B cell (primary cell): ENCODE results near the gene IL17RA. TPM values are rescaled to one million over a fixed set of nuclear protein-coding genes. Genes with fewer than 3 reads are reported as not detected.
A peak's percentile ranks its signal among the peaks of the same experiment; 100 is the strongest.

Experiments
- ATAC-seq: fragments of 200-7000 bp; cut with Tn5 transposase; one replicate; pipeline ENCODE4 v1.10.0; 2021; ENCODE audit warnings: low read depth, mild to moderate bottlenecking, moderate number of reproducible peaks, moderate library complexity
- CTCF ChIA-PET: fragments of 350-600 bp; sonication (Branson Sonifier 250); formaldehyde crosslinking; loops from one replicate; lab custom pipeline; 2021; ENCODE audit warnings: antibody characterized with exemption, inconsistent platforms; lab: Charles Lee
- POLR2A ChIA-PET: fragments of 350-600 bp; sonication (Branson Sonifier 250); formaldehyde crosslinking; loops from one replicate; lab custom pipeline; 2021; ENCODE audit warnings: antibody characterized with exemption; lab: Charles Lee
- DNase-seq: peaks from one replicate; pipeline ENCODE4 v3.0.0; 2013
- H2AFZ ChIP-seq: 2 replicates; pipeline ENCODE4 v1.6.1; 2012; ENCODE audit warnings: mild to moderate bottlenecking, low read depth, low read length; ENCODE audit not compliant: insufficient read depth, poor library complexity, severe bottlenecking
- H3K27ac ChIP-seq, 2 donors: 1 replicate in 1 of 2; 2 replicates in 1 of 2; pipeline ENCODE4 v1.5.1; 2012 to 2013; ENCODE audit warnings: low read length in 2 of 2, mild to moderate bottlenecking in 2 of 2, moderate library complexity in 1 of 2
- H3K27me3 ChIP-seq, 4 experiments: fragments of 200-600 bp in 1 of 4; sonication (generic) in 1 of 4; replicated peaks in 1 of 4; 1 replicate in 2 of 4; 2 replicates in 2 of 4; pipeline versions ENCODE4 v1.6.1 to v1.7.0; 2013 to 2016; ENCODE audit warnings: low read length in 3 of 4, mild to moderate bottlenecking in 2 of 4, mixed read lengths in 1 of 4, moderate library complexity in 1 of 4; ENCODE audit not compliant: insufficient read depth in 4 of 4, control insufficient read depth in 3 of 4; ENCODE audit errors: control extremely low read depth in 1 of 4
- H3K36me3 ChIP-seq, 2 experiments: replicated peaks in 1 of 2; 1 replicate in 1 of 2; 2 replicates in 1 of 2; pipeline versions ENCODE4 v1.6.1 to v1.7.1; 2013; ENCODE audit warnings: low read length in 1 of 2; ENCODE audit not compliant: insufficient read depth in 2 of 2, control insufficient read depth in 1 of 2; ENCODE audit errors: control extremely low read depth in 1 of 2, extremely low read depth in 1 of 2
- H3K4me1 ChIP-seq, 2 donors: fragments of 200-600 bp in 1 of 2; sonication (generic) in 1 of 2; 1 replicate in 1 of 2; 2 replicates in 1 of 2; pipeline versions ENCODE4 v1.5.1 to v1.6.1; 2013 to 2017; ENCODE audit warnings: low read length in 2 of 2; ENCODE audit not compliant: control insufficient read depth in 2 of 2, insufficient read depth in 2 of 2
- H3K4me2 ChIP-seq: replicated peaks from 2 replicates; pipeline ENCODE3; 2012; ENCODE audit warnings: mild to moderate bottlenecking, low read depth, low read length; ENCODE audit not compliant: poor library complexity, severe bottlenecking
- H3K4me3 ChIP-seq, 5 experiments: fragments of 200-600 bp in 1 of 5; sonication (generic) in 1 of 5; 1 replicate in 3 of 5; 2 replicates in 2 of 5; pipeline versions ENCODE4 v1.5.1 to v1.7.0; 2011 to 2016; ENCODE audit warnings: low read length in 4 of 5, mild to moderate bottlenecking in 4 of 5, low read depth in 2 of 5, control low read depth in 1 of 5, moderate library complexity in 1 of 5; ENCODE audit not compliant: insufficient read depth in 1 of 5; ENCODE audit errors: control extremely low read depth in 1 of 5, extremely low read depth in 1 of 5
- H3K79me2 ChIP-seq: fragments of 200-600 bp; sonication (generic); one replicate; pipeline ENCODE4 v1.6.0; 2016; ENCODE audit warnings: low read length; ENCODE audit not compliant: control insufficient read depth, insufficient read depth
- H3K9ac ChIP-seq: fragments of 200-600 bp; sonication (generic); 2 replicates; pipeline ENCODE4 v1.6.1; 2017; ENCODE audit warnings: mild to moderate bottlenecking, low read length, moderate library complexity
- H3K9me3 ChIP-seq, 3 donors: one replicate each; pipeline versions ENCODE4 v1.6.1 to v1.7.1; 2013; ENCODE audit warnings: low read length in 2 of 3; ENCODE audit not compliant: control insufficient read depth in 2 of 3, insufficient read depth in 1 of 3; ENCODE audit errors: control extremely low read depth in 1 of 3
- H4K20me1 ChIP-seq: 2 replicates; pipeline ENCODE4 v1.6.0; 2012; ENCODE audit warnings: mild to moderate bottlenecking, low read length; ENCODE audit not compliant: insufficient read depth, control insufficient read depth, poor library complexity, severe bottlenecking
- H3K27ac Mint-ChIP-seq: one replicate; pipeline ENCODE4 v1.8.0; 2021; ENCODE audit warnings: mixed read lengths
- H3K27me3 Mint-ChIP-seq: one replicate; pipeline ENCODE4 v1.8.0; 2021; ENCODE audit warnings: mixed read lengths
- H3K4me1 Mint-ChIP-seq: one replicate; pipeline ENCODE4 v1.8.0; 2021; ENCODE audit warnings: mixed read lengths
- H3K4me3 Mint-ChIP-seq: one replicate; pipeline ENCODE4 v1.8.0; 2021; ENCODE audit warnings: mixed read lengths
- H3K9me3 Mint-ChIP-seq: one replicate; pipeline ENCODE4 v1.8.0; 2022; ENCODE audit warnings: mixed read lengths; ENCODE audit not compliant: insufficient read depth
- CTCF ChIP-seq: fragments of 200-600 bp; IDR thresholded peaks from one replicate; pipeline ENCODE4 v1.8.0; 2022; ENCODE audit warnings: antibody characterized with exemption, mild to moderate bottlenecking
- EZH2 ChIP-seq: IDR thresholded peaks from 2 replicates; pipeline ENCODE4 v1.6.1; 2012; ENCODE audit warnings: borderline replicate concordance, low read depth, mild to moderate bottlenecking, moderate library complexity, low read length; ENCODE audit not compliant: insufficient read depth, poor library complexity, severe bottlenecking
- WGBS: methylation state at CpG from one replicate; pipeline ENCODE4 v1.1.5; 2013; ENCODE audit warnings: missing lambda C conversion rate; ENCODE audit not compliant: insufficient coverage; 5-methylcytosine and 5-hydroxymethylcytosine counted together
- intact Hi-C: fragments of 100-400 bp; cut with micrococcal nuclease; formaldehyde crosslinking; loops from one replicate; pipeline ENCODE4 v1.10.0; 2022
- polyA plus RNA-seq: library from polyadenylated mRNA; depleted of rRNA; stranded (reverse); fragments of >200 nt; gene quantifications from 2 replicates; pipeline ENCODE4 v1.2.3, GENCODE V29; 2012
- total RNA-seq, 2 donors: library from RNA; stranded (reverse); fragments of 120-200 nt in 1 of 2; gene quantifications; 1 replicate in 1 of 2; 2 replicates in 1 of 2; pipeline versions ENCODE4 v1.2.3 to v1.2.4, GENCODE V29; 2013 to 2022

Gene IL17RA
- total and polyA plus RNA-seq, 2 donors (not counting 1 experiment from before 2014, with no cell fraction given), result 8.1 to 24.6 TPM

- no peak overlapping the region for H3K9ac ChIP-seq
- H2AFZ ChIP-seq, result no peak overlapping the region
- CTCF ChIA-PET, result interaction anchor here (0.6 kb wide), 1 partner anchor 37 kb away, joined by 3 read pairs; no protein-coding TSS in a partner anchor
- Mint-ChIP-seq H3K27me3 (no peaks in the 10 kb centered on the region), H3K4me3 (peak overlapping the region; percentile 47), H3K27ac (peak overlapping the region; percentile 46), H3K4me1 (peaks cover 25% of the 10 kb centered on the region), H3K9me3 (no peaks in the 10 kb centered on the region)
- ATAC-seq (peak; percentile 41), DNase-seq (peak; percentile 40)
- intact Hi-C loops, result no loop called here
- TF ChIP-seq CTCF (no peak), EZH2 (no peak)
- POLR2A ChIA-PET, result no interaction called here
- peaks cover 1 to 46% of the 10 kb centered on the region in 2 experiments for H3K36me3 ChIP-seq
- peaks cover 23 to 26% of the 10 kb centered on the region in 2 donors for H3K4me1 ChIP-seq
- H3K27me3 ChIP-seq, result no peaks in the 10 kb centered on the region
- 3% methylated on average over 5 of the region's 7 CpGs for WGBS
- no peaks in the 10 kb centered on the region for H3K9me3 ChIP-seq
- no peak overlapping the region for H3K27ac ChIP-seq
- peaks cover 32% of the 10 kb centered on the region for H4K20me1 ChIP-seq
- peaks cover 27% of the 10 kb centered on the region for H3K79me2 ChIP-seq
- H3K4me2 ChIP-seq, result peak overlapping the region; percentile 42
- H3K4me3 ChIP-seq, result no peak overlapping the region
Measured at GRCh38 chr22:17098379-17098819, 13.6 kb downstream of the IL17RA start.

DNA sequence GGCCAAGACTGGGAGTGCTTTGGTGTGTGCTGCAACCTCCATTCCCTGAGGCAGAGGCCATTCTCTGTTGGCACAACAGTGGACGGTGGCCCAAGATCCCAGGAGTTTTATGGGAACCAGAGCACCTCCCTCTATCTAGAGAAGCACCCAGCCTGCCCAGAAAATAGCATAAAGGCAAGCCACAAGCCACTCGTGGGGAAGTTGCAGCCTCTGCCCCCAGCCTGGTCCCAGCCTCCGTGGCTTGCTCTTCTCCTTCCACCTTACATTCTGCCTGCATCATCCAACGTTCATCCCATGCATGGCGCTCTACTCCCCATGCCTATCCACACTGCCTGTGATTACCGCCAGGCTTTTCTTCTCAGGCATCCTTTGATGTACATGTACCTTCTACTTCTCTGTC, 15.8 kb downstream of the IL17RA start:
- no peak overlapping the region for H3K4me3 ChIP-seq
- H3K4me2 ChIP-seq, result no peak overlapping the region
- H3K4me3 Mint-ChIP-seq, result no peak overlapping the region
- H3K27me3 Mint-ChIP-seq, result no peaks in the 10 kb centered on the region
- ChIA-PET CTCF (interaction anchor here (1.1 kb wide), 1 partner anchor 27 kb away, joined by 3 read pairs; no protein-coding TSS in a partner anchor), POLR2A (no interaction called here)
- no peaks in the 10 kb centered on the region for H3K9me3 Mint-ChIP-seq
- peaks cover 11% of the 10 kb centered on the region for H3K79me2 ChIP-seq
- no peak overlapping the region for H3K27ac Mint-ChIP-seq
- H3K27me3 ChIP-seq, result no peaks in the 10 kb centered on the region
- H3K9me3 ChIP-seq, result no peaks in the 10 kb centered on the region
- no peak overlapping the region for H3K27ac ChIP-seq
- H3K36me3 ChIP-seq, result peaks cover 1 to 61% of the 10 kb centered on the region in 2 experiments
- H3K4me1 ChIP-seq, result peaks cover 23 to 26% of the 10 kb centered on the region in 2 donors
- peaks cover 25% of the 10 kb centered on the region for H3K4me1 Mint-ChIP-seq
- H2AFZ ChIP-seq, result no peak overlapping the region
- ATAC-seq (no peak), DNase-seq (no peak)
- 65% methylated on average over 5 of the region's 6 CpGs for WGBS
- intact Hi-C loops, result no loop called here
- TF ChIP-seq EZH2, result no peak
- no peak for TF ChIP-seq CTCF
- no peak overlapping the region for H3K9ac ChIP-seq
- peaks cover 31% of the 10 kb centered on the region for H4K20me1 ChIP-seq
